T47D (cell line): ENCODE measurements around the gene FAM168B.
A peak's percentile ranks its signal among the peaks of the same experiment; 100 is the strongest.

Experiments
- DNase-seq, 2 experiments: peaks; one replicate each; pipeline versions ENCODE4 v3.0.0 to v3.0.0-alpha.2; 2011 to 2012; ENCODE audit warnings: low read depth in 1 of 2, low spot score in 1 of 2
- JUND ChIP-seq: IDR thresholded peaks from 2 replicates; pipeline ENCODE4 v1.6.1; 2012; ENCODE audit warnings: low read depth
- in situ Hi-C: cut with HindIII; loops from 2 replicates; pipeline ENCODE4 v1.10.0; 2016; ENCODE audit warnings: low sequenced_read_pairs, low pct_unique_long_range_greater_than_20kb

The FAM168B gene

DNA sequence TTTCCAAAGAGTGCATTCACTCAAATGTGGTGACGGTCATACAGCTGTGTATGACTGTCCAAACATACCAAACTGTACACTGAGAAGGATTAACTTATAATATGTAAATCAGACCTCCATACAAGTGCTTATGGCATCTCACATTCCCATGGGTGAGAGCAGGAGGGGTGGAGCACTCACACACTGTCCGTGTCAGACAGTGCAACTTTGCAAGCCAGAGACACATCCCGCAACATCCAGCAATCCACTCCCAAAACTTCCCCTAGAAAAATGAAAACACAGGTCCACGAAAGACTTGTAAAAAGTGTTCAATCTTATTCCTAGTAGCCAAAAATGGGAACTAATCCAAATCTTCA is 36.4 kb downstream of the FAM168B start:
- in situ Hi-C loops: no loop called here
- TF ChIP-seq JUND: no peak
- DNase-seq: no peak

- in situ Hi-C loops: no loop called here
- TF ChIP-seq JUND: no peak
Observed at GRCh38 chr2:131056204-131056931, 36.9 kb downstream of the FAM168B start.

DNA sequence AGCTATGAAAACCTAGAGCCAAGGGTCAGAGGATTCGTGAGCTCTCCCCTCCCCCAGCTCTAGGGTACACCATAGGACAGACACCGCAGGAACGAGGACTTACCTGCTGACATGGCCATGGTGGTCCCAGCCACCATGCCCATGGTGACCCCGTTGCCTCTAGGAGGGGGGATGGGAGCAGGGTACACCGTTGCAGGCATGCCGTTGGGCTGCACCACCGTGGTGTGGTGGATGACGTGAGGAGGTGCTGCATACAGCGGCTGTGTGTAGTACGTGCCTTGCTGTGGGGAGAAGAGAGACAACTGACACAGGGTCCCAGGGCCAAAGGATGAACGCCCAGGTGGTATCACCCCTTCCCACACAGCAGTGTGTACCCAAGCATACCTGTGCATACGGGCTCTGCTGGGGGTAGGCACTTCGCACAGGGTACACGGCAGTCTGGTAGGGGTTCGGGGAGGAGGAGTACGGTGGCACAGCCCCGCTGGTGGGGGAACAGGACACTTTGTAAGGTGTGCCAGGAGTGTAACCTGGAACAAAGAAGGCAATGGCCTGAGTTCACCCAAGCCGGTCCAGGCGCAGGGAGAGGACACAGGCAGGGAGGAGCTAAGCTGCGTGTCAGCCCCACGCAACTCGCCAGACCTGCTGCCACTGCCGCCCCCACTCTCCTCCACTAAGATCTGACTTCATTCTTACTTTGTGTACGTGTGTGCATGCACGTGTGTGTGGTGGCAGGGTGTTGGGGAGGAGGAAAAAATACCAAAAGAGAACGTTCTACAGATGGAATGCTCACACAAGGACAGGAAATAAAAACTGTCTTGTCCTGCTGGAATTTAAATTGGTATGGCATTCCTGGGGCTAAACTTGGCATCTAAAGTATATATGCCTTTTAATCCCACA is 37.8 kb downstream of the FAM168B start:
- peak in 1 of 2 experiments; percentile 52 for DNase-seq
- TF ChIP-seq JUND: no peak
- in situ Hi-C loops: no loop called here

More at GRCh38 chr2:131056204-131056931, 36.9 kb downstream of the FAM168B start:
- no peak for DNase-seq

DNA sequence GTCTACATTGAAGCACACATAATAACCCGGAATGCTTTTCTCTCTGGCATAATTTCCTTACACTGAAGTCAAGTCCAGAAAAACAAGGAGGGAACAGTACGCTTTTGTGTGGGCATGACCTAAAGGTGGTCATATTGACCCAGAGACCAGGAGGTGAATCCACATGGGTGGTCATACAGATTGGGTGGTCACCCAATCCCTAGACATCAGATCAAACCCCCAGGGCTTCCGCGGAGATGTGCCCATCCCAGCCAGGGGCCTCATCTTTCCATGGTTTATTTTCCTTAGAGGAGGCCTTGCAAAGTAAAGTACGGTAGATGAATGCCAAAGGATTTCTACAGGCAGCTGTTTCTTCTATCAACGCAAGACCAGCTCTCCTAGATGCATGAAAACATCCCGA is 38.8 kb downstream of the FAM168B start:
- DNase-seq: no peak
- TF ChIP-seq JUND: no peak
- in situ Hi-C loops: no loop called here

GRCh38 chr2:131052741-131053263 is 40.5 kb downstream of the FAM168B start:
- no peak for DNase-seq
- TF ChIP-seq JUND: no peak
- in situ Hi-C loops: no loop called here

GRCh38 chr2:131050896-131051295 is 42.4 kb downstream of the FAM168B start:
- TF ChIP-seq JUND: no peak

GRCh38 chr2:131049150-131049718 is 44.0 kb downstream of the FAM168B start:
- TF ChIP-seq JUND: no peak
- DNase-seq: no peak
- in situ Hi-C loops: no loop called here

More at GRCh38 chr2:131050896-131051295, 42.4 kb downstream of the FAM168B start:
- in situ Hi-C loops: no loop called here
- DNase-seq: no peak

DNA sequence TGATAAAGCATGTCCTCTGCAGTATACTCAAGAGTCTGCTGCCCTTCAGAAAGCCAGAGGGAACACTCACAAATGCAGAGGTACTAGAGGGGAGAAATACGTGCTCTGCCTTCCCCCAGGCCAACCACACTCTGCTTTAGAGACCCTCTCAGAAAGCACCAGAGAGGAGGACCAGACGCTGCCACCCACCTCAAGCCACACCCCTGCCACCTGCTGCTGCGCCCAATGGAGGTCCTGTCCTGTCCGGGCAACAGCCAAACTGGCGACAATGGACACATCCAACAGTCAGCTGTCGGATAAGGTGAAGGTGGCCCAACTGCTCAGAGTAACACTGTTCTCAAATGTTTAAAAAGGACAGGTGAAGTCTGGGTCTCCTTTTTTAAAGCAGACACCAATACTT is 44.6 kb downstream of the FAM168B start:
- no peak for TF ChIP-seq JUND
- in situ Hi-C loops: no loop called here

GRCh38 chr2:131047920-131048560 is 45.2 kb downstream of the FAM168B start:
- no peak for TF ChIP-seq JUND
- DNase-seq: no peak
- in situ Hi-C loops: no loop called here

More for the DNA sequence above, 44.6 kb downstream of the FAM168B start:
- no peak for DNase-seq

GRCh38 chr2:131046918-131047652 is 46.2 kb downstream of the FAM168B start:
- in situ Hi-C loops: no loop called here
- no peak for DNase-seq
- TF ChIP-seq JUND: no peak

DNA sequence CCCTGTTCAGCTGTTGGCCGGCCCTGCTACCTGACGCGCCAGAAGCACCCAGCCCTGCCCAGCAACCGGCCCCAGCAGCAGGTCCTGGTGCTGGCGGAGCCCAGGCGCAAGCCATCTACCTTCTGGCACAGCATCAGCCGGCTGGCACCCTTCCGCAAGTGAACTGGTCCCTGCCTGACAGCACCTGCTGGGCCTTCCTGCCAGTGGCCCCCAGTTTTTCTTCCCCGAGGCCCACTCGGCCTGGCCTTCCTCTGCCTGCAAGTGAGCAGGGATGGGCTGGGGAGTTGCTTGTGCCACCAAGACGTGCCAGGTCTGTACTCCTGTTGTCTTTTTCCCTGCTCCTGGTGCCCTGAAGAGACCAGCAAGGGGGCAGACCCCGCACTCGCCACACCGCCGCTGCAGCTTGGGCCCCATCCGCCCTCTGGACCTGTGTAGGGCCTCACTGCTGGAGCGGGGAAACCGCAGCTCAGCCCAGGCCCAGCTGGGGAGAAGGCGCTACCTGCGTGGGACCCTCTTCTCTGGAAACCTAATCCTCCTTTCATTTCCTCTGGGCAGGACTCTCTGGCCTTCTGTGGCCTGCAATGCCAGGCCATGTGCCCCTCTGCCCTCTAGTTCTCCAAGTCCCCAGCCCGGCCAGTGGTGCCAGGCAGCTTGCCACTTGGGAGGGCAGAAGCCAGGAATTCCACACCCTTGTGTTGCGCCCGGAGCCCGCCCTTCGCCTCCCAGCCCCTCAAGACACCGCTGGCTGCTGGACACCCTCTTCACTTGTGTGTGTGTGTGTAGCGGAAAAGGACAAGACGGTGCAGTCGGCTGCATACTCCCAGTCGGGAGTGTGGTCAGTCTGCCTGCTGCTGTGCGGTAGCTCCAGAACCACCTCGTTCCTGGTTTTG is 47.0 kb downstream of the FAM168B start:
- TF ChIP-seq JUND: no peak
- no peak for DNase-seq
- in situ Hi-C loops: no loop called here
